GM11168 (cell line): ENCODE results near the gene DENND4A.
"Not testable (repeated sequence)": the region's sequence is repeated elsewhere in the genome, so short reads cannot be mapped to it uniquely, and the experiment has no call there.

Experiments used
- in situ Hi-C: fragments of 300-500 bp; cut with MboI; formaldehyde crosslinking; loops from one replicate; pipeline ENCODE4 v1.12.0; 2022; ENCODE audit warnings: low sequenced_read_pairs; ENCODE audit not compliant: unreplicated experiment

The DENND4A gene

GRCh38 chr15:65645392-65645791, 146.7 kb downstream of the DENND4A start:
- in situ Hi-C loops = no loop called here

- in situ Hi-C loops = loop anchor here (5.0 kb wide), 1 partner anchor 208 kb away; no protein-coding TSS in a partner anchor
These were observed 147.8 kb downstream of the DENND4A start for GRCh38 chr15:65644282-65644681.

- in situ Hi-C loops = loop anchor here (5.0 kb wide), 1 partner anchor 210 kb away; no protein-coding TSS in a partner anchor
These were observed 149.5 kb downstream of the DENND4A start for GRCh38 chr15:65642594-65642993.

- in situ Hi-C loops = loop anchor here (5.0 kb wide), 1 partner anchor 210 kb away; no protein-coding TSS in a partner anchor
These were observed 150.2 kb downstream of the DENND4A start for GRCh38 chr15:65641768-65642475.

GRCh38 chr15:65639509-65639908, 152.6 kb downstream of the DENND4A start:
- in situ Hi-C loops = no loop called here

- in situ Hi-C loops = no loop called here
These were observed 153.4 kb downstream of the DENND4A start for GRCh38 chr15:65638681-65639089.

GRCh38 chr15:65638109-65638508, 154.0 kb downstream of the DENND4A start:
- in situ Hi-C loops = no loop called here

- in situ Hi-C loops = no loop called here
These were observed 157.7 kb downstream of the DENND4A start for GRCh38 chr15:65634356-65634755.

GRCh38 chr15:65633752-65634151, 158.3 kb downstream of the DENND4A start:
- in situ Hi-C loops = no loop called here

- in situ Hi-C loops = no loop called here
These were observed 159.2 kb downstream of the DENND4A start for GRCh38 chr15:65632780-65633375.

- in situ Hi-C loops = no loop called here
These were observed 160.6 kb downstream of the DENND4A start for GRCh38 chr15:65631503-65631902.

- in situ Hi-C loops = no loop called here
These were observed 161.3 kb downstream of the DENND4A start for GRCh38 chr15:65630760-65631159.

- in situ Hi-C loops = no loop called here
These were observed 162.5 kb downstream of the DENND4A start for GRCh38 chr15:65629548-65629947.

GRCh38 chr15:65626856-65627255, 165.2 kb downstream of the DENND4A start:
- in situ Hi-C loops = no loop called here

- in situ Hi-C loops = no loop called here
These were observed 169.0 kb downstream of the DENND4A start for GRCh38 chr15:65623103-65623502.

GRCh38 chr15:65621638-65622037, 170.5 kb downstream of the DENND4A start, which contains the start of gene SLC24A1:
Gene SLC24A1, plus strand, starts transcription at chr15:65621938. Its CDS starts 2,143 bp downstream, at chr15:65624081.
- in situ Hi-C loops = no loop called here

- in situ Hi-C loops = no loop called here
These were observed 171.3 kb downstream of the DENND4A start for GRCh38 chr15:65620833-65621232.

GRCh38 chr15:65619626-65620290, 172.3 kb downstream of the DENND4A start:
- in situ Hi-C loops = no loop called here

GRCh38 chr15:65618560-65619109, 173.5 kb downstream of the DENND4A start:
- in situ Hi-C loops = no loop called here

- in situ Hi-C loops = not testable (repeated sequence)
These were observed 176.2 kb downstream of the DENND4A start for GRCh38 chr15:65615887-65616286.
